ENCODE data around the gene SBSN.
"Not testable (repeated sequence)": the region's sequence is repeated elsewhere in the genome, so short reads cannot be mapped to it uniquely, and the experiment has no call there.

The SBSN gene

GRCh38 chr19:35507561-35507960, 20.6 kb downstream of the SBSN start:
- DNase-seq (ENCODE audit: low read depth, low spot score) = no peak

GRCh38 chr19:35506011-35506410, 22.1 kb downstream of the SBSN start:
- DNase-seq (ENCODE audit: low read depth, low spot score) = no peak

GRCh38 chr19:35502751-35503150, 25.4 kb downstream of the SBSN start:
- no peak for DNase-seq (ENCODE audit: low read depth, low spot score)

- no peak for DNase-seq (ENCODE audit: low read depth, low spot score)
These were observed 26.4 kb downstream of the SBSN start for GRCh38 chr19:35501684-35502083.

GRCh38 chr19:35500611-35501010, 27.5 kb downstream of the SBSN start:
- no peak for DNase-seq (ENCODE audit: low read depth, low spot score)

- no peak for DNase-seq (ENCODE audit: low read depth, low spot score)
These were observed 29.1 kb downstream of the SBSN start for GRCh38 chr19:35498984-35499527.

GRCh38 chr19:35498220-35498619, 29.9 kb downstream of the SBSN start:
- DNase-seq (ENCODE audit: low read depth, low spot score) = no peak

- no peak for DNase-seq (ENCODE audit: low read depth, low spot score)
These were observed 30.7 kb downstream of the SBSN start for GRCh38 chr19:35497406-35497805.

GRCh38 chr19:35495107-35496064, 32.7 kb downstream of the SBSN start:
- DNase-seq (ENCODE audit: low read depth, low spot score) = peak; percentile 76

GRCh38 chr19:35493971-35494370, 34.1 kb downstream of the SBSN start:
- DNase-seq (ENCODE audit: low read depth, low spot score) = no peak

GRCh38 chr19:35491836-35492360, 36.2 kb downstream of the SBSN start:
- no peak for DNase-seq (ENCODE audit: low read depth, low spot score)

GRCh38 chr19:35490364-35490763, 37.7 kb downstream of the SBSN start, which contains the start of gene KRTDAP:
Gene KRTDAP (minus strand): TSS chr19:35490464. CDS start chr19:35490442, 22 bp downstream.
- DNase-seq (ENCODE audit: low read depth, low spot score) = no peak

GRCh38 chr19:35488677-35489076, 39.4 kb downstream of the SBSN start:
- DNase-seq (ENCODE audit: low read depth, low spot score) = no peak

- DNase-seq (ENCODE audit: low read depth, low spot score) = no peak
These were observed 40.4 kb downstream of the SBSN start for GRCh38 chr19:35487656-35488182.

GRCh38 chr19:35486268-35486708, 41.8 kb downstream of the SBSN start:
- no peak for DNase-seq (ENCODE audit: low read depth, low spot score)

- no peak for DNase-seq (ENCODE audit: low read depth, low spot score)
These were observed 43.7 kb downstream of the SBSN start for GRCh38 chr19:35484252-35485036.

- DNase-seq (ENCODE audit: low read depth, low spot score) = no peak
These were observed 45.0 kb downstream of the SBSN start for GRCh38 chr19:35483089-35483488.

- no peak for DNase-seq (ENCODE audit: low read depth, low spot score)
These were observed 49.1 kb downstream of the SBSN start for GRCh38 chr19:35478794-35479677.

GRCh38 chr19:35476149-35476548, 52.0 kb downstream of the SBSN start:
- DNase-seq (ENCODE audit: low read depth, low spot score) = no peak

GRCh38 chr19:35474594-35474993, 53.5 kb downstream of the SBSN start:
- not testable (repeated sequence) for DNase-seq (ENCODE audit: low read depth, low spot score)

GRCh38 chr19:35474104-35474503, 54.0 kb downstream of the SBSN start:
- DNase-seq (ENCODE audit: low read depth, low spot score) = no peak

Measured in astrocyte of the hippocampus (primary cell).